Measurements from ENCODE around the gene ADI1.

Gene ADI1

DNA sequence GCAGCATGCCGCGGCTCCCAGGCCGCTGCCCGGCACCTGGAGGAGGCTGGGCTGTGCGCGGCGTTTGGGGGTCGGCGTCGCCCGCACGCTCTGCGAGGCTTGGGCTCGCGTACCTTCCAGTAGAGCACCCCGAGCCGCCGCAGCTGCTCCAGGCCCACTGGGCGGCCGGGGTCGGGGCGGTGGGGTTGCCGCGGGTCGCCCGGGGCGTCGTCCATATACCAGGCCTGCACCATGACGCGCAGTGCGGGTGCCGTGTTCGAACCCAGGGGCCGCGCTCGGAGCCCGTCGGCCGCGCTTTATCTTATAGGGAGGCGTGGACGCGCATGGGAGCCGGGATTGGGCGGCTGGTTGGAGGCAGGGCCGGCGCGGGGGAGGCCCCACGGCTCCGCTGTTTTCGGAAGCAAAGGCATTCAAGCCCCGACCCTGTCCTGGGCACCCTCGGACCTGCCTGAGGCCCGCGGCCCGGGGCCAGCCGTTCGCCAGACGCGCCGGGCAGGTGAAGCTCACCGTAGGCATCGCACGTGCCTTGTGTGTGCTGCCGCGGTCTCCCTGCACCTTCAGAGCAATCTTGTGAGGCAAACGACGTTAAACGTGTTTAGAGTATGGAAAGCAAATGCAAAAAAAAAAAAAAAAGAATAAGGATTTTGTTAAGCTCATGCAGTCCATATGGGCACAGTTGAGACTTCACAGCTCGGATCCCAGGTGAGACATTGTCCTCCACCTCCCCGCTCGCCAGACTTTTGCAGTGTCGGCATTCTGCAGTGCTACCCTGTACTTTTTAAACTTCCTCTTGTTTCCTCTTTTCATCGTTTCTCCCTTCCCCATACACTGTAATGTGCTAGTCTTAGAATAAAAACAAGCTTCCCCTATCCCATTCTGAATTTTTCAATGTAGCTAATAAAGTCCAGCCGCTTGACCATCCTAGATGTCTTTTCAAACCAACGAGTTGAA, at the start of gene ADI1:
Gene ADI1 (minus strand): TSS at position 277 of the 951 bp plus-strand sequence. CDS start 44 bp downstream, at position 233.
- DNase-seq (ENCODE audit: low read depth) = peak; percentile 52

DNA sequence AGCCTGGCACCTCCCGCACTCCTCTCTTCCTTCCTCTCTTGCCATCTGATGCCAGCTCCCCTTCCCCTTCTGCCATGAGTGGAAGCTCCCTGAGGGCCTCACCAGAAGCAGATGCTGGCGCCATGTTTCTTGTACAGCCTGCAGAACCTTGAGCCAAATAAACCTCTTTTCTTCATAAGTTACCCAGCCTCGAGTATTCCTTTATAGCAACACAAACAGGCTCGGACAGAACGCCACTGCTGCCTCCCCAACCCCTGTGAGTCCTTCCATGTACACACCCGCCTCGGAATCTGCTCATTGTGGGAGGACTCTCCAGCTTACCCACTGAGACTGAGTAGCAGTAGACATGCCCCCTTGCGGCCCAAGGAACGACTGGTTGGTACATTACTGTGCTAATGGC, 47.5 kb upstream of the ADI1 start:
- no peak for DNase-seq (ENCODE audit: low read depth)

DNA sequence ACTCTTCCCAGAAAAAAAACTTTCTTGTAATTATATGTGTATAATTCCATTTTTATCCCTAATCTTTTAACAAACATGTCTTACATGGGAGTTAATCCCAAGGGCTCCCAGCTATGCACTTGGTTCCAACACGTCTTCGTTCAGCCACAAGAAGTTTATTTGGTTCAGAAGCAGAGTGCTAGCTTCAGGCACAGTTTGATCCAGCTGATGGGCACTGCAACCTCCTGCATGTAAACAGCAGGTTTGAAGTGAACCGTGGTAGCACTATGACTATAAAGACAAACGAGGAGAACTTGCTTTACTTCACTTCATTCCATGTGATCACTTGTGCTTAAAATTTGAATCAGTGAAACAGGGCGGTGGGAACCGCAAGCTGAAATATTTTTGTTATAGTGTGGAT, 45.8 kb upstream of the ADI1 start:
- DNase-seq (ENCODE audit: low read depth) = no peak

DNA sequence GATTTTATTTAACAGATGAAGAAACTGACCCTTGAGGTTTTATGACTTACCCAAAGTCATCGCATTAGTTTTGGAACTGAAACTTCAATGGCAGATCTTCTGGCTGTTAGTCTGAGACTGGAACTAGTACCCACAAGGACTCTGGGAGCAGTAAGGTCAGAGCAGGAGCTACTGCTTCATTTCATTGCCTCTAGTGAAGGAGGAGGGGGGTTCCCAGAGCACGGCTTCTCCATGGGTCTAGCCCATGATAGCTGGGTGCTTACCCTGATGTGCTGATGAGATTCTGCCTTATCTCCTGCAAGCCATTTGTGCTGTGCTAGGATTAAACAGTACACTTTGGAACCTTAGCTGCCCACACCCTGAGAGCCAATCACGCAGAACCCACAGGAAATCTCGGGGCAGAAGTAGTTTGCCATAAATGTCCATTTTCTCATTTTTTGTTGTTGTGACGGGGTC, 44.2 kb upstream of the ADI1 start:
- no peak for DNase-seq (ENCODE audit: low read depth)

- DNase-seq (ENCODE audit: low read depth) = peak; percentile 86
Observed at GRCh38 chr2:3558205-3559014, 39.1 kb upstream of the ADI1 start, which contains the start of gene RNASEH1. TSS of gene RNASEH1 (minus strand) at chr2:3558333. CDS start at chr2:3558260, 73 bp downstream.

GRCh38 chr2:3557639-3558204, 38.4 kb upstream of the ADI1 start:
- DNase-seq (ENCODE audit: low read depth) = no peak

GRCh38 chr2:3553946-3554345, 34.6 kb upstream of the ADI1 start:
- DNase-seq (ENCODE audit: low read depth) = no peak

GRCh38 chr2:3547915-3548314, 28.6 kb upstream of the ADI1 start:
- no peak for DNase-seq (ENCODE audit: low read depth)

DNA sequence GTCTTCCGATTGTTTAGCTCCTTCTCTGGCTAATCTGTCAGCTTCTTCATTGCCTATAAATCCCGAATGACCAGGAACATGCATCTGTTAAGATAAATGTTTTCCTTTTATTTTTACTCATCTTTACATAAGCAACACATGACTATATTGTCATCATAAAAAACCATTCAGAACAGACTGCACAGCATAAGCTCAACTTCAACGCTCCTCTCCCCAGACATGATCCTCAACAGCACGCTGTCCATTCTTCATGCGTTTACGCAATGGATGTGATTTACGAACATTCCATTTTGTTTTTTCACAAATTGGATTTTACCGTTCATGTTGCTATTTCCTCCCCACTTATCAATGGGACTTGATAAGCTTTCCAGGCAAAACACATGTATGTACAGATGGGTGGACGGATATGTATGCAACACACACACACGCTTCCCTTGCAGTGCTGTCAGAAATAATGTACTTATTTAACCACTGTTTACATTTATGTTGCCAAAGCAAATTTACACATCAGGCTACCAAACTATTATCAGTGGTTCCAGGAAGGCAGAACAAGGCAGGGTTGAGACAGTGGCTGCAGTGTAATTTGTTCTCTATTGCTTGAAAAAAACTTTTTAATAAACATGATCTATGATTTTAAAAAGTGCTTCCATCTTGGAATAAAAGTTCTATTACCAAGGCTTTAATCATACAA, 26.6 kb upstream of the ADI1 start:
- no peak for DNase-seq (ENCODE audit: low read depth)

DNA sequence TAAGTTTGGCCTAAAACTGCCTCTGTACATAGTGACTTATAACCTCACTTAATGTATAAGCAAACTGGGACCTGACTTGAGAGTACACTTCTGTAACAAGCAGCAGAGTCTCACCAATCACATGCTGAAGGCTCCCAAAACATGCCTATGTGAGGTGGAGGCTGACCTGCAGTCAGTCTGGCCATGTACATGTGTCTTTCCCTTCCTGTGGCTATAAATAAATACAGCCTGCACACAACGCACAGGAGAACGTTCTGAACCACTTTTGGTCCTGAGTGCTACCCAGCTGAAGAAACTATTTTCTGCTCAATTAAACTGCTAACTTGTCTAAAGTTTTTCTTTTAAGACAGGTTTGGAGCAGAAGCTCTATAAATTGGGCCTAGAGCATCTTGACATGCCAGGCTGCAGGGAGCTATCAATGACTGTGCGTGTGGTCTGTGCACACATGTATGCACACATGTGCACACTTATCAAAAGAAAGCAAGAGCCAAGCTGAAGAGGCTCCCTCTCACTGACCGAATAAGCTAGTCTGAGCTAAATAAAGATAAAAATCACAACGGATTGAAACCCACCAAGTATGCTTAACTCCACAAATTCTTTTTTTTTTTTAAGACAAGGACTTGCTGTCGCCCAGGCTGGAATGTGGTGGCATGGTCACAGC, 23.8 kb upstream of the ADI1 start:
- no peak for DNase-seq (ENCODE audit: low read depth)

DNA sequence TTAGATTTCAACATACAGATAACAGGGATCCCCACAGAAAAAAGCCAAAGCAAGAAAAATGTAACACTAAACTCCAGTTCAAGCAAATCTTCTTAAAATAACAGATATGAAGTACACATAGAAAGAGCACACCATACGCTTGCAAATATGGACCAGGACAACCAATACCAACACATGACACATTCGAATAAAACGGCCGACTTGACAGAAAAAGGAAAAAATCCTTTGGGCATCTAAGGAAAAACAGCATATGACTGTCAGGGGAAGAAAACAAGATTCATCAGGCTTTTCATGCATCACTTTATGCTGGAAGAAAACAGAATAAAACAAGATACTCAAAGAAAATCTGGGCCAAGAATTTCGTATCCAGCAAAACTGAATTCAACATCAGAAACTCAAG, 22.8 kb upstream of the ADI1 start:
- no peak for DNase-seq (ENCODE audit: low read depth)

DNA sequence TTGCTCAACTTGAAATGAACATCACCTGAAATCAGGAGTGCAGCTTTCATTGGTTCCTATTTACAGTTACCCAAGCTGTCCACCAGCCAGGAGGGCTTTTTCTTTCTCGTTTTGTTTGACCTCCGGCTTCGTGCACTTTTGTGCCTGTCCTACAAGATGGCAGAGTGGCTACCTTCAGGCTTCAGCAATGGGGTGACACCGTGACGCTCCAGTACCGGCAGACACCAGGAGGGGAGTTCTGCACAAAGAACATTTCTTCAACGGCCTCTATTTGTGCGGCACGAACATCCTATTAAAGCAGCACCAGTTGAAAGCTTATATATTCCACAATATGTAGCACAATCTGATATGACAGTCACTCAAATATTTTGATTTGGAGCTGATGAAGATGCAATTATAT, 20.5 kb upstream of the ADI1 start:
- DNase-seq (ENCODE audit: low read depth) = no peak

- DNase-seq (ENCODE audit: low read depth) = peak; percentile 38
Observed at GRCh38 chr2:3536682-3537632, 17.6 kb upstream of the ADI1 start.

DNA sequence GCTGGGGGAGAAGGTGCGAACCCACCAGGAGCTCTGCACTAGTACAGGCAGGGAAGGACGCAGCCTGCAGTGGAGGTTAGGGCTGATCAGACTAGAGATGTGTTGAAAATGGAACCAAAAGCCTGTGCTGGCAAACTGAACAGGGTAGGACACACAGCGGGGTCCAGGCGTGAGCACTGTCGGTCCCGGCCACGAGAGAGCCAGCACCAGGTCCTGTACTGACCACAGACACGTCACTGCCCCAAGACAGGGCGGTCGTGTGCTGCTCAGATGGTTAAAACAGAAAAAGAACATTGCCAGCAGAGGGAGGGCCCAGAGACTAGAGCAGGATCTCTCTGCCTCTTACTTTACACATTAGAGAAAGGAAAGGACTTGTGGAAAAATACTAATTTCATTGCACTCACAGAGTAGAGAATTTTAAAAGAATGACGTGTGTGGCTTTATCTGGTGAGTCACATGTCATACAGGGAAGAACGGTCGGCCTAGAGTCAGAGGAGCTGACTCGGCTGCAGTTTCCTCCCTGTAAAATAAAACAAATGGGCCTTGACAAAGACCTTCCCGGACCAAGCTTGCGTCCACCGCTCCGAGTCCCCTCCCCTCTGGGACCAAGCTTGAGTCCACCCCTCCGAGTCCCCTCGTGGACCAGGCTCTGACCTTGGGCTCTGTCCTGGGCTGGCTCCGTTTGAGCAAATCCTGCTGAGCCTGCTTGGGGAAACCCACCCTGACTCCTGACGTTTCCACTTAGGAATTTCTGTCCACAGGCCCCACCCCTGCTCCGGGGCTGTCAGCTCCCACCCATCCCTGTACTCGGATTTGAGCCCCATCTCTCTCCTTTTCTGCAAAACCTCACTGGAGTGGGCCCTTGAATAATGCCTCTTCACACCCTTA, 16.7 kb upstream of the ADI1 start:
- peak; percentile 83 for DNase-seq (ENCODE audit: low read depth)

DNA sequence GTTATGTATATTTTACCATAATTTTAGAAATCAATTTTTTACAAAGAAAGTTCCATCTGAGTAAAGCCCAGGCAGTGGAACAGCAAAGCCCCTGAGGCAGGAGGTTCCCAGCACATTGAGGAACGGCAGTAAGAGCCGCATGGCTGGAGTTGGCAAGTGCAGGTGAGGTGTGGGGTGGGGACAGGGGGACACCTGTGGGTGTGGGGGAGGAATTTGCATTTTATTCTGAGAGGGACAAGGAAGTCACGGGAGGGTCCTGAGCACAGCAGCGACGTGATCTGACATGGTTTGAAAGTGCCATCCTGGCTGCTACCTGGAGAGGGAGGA, 16.1 kb upstream of the ADI1 start:
- DNase-seq (ENCODE audit: low read depth) = no peak

- DNase-seq (ENCODE audit: low read depth) = no peak
Observed at GRCh38 chr2:3534251-3534814, 15.0 kb upstream of the ADI1 start.

GRCh38 chr2:3533836-3534235, 14.5 kb upstream of the ADI1 start:
- DNase-seq (ENCODE audit: low read depth) = no peak

GRCh38 chr2:3532941-3533340, 13.6 kb upstream of the ADI1 start:
- DNase-seq (ENCODE audit: low read depth) = no peak

Data from HS-27A (cell line).